Measurements from ENCODE around the gene MSANTD1.

- no peak for TF ChIP-seq CTCF (IDR thresholded peaks at IDR 0.05)
- TF ChIP-seq EZH2 (IDR thresholded peaks at IDR 0.05; ENCODE audit: borderline replicate concordance, insufficient read depth, low read depth, low read length, poor library complexity, severe bottlenecking) = no peak
These were observed 23.7 kb upstream of the MSANTD1 start for GRCh38 chr4:3225071-3225850.

Data from B cell (primary cell).